ENCODE results near the gene NME3.

DNA sequence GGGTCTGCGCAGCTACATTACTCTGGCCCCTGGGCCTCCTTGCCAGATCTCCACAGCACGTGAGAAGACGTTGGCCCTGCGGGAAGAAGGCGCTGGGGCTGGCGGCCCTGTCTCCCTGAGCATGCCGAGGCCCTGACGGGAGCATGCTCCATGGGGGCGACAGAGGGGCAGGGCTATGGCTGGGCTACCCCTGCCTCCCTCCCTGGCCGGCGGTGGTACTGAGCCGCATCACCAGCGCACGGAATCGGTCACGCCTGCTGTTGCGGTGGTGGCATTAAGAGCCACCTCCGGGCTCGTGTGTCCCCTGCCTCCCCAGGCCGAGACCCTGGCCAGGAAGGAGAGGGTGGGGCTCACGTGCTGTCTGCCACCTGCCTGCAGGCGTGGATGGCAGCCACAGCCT is 37.2 kb downstream of the NME3 start:
- TF ChIP-seq ZNF121 (CRISPR knock-in tag; IDR thresholded peaks at IDR 0.05), result no peak
- no peak for TF ChIP-seq NFYB (CRISPR knock-in tag; conservative IDR thresholded peaks at IDR 0.05; ENCODE audit: low read depth)
- no peak for TF ChIP-seq SMAD3 (CRISPR knock-in tag; IDR thresholded peaks at IDR 0.05; ENCODE audit: borderline replicate concordance)
- TF ChIP-seq ZNF138 (CRISPR knock-in tag; conservative IDR thresholded peaks at IDR 0.05), result no peak
- TF ChIP-seq, protein P1, sequence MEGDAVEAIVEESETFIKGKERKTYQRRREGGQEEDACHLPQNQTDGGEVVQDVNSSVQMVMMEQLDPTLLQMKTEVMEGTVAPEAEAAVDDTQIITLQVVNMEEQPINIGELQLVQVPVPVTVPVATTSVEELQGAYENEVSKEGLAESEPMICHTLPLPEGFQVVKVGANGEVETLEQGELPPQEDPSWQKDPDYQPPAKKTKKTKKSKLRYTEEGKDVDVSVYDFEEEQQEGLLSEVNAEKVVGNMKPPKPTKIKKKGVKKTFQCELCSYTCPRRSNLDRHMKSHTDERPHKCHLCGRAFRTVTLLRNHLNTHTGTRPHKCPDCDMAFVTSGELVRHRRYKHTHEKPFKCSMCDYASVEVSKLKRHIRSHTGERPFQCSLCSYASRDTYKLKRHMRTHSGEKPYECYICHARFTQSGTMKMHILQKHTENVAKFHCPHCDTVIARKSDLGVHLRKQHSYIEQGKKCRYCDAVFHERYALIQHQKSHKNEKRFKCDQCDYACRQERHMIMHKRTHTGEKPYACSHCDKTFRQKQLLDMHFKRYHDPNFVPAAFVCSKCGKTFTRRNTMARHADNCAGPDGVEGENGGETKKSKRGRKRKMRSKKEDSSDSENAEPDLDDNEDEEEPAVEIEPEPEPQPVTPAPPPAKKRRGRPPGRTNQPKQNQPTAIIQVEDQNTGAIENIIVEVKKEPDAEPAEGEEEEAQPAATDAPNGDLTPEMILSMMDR (IDR thresholded peaks at IDR 0.05), result no peak
- TF ChIP-seq, protein P2, sequence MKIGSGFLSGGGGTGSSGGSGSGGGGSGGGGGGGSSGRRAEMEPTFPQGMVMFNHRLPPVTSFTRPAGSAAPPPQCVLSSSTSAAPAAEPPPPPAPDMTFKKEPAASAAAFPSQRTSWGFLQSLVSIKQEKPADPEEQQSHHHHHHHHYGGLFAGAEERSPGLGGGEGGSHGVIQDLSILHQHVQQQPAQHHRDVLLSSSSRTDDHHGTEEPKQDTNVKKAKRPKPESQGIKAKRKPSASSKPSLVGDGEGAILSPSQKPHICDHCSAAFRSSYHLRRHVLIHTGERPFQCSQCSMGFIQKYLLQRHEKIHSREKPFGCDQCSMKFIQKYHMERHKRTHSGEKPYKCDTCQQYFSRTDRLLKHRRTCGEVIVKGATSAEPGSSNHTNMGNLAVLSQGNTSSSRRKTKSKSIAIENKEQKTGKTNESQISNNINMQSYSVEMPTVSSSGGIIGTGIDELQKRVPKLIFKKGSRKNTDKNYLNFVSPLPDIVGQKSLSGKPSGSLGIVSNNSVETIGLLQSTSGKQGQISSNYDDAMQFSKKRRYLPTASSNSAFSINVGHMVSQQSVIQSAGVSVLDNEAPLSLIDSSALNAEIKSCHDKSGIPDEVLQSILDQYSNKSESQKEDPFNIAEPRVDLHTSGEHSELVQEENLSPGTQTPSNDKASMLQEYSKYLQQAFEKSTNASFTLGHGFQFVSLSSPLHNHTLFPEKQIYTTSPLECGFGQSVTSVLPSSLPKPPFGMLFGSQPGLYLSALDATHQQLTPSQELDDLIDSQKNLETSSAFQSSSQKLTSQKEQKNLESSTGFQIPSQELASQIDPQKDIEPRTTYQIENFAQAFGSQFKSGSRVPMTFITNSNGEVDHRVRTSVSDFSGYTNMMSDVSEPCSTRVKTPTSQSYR (CRISPR knock-in tag; IDR thresholded peaks at IDR 0.05), result no peak
- TF ChIP-seq, protein P3, sequence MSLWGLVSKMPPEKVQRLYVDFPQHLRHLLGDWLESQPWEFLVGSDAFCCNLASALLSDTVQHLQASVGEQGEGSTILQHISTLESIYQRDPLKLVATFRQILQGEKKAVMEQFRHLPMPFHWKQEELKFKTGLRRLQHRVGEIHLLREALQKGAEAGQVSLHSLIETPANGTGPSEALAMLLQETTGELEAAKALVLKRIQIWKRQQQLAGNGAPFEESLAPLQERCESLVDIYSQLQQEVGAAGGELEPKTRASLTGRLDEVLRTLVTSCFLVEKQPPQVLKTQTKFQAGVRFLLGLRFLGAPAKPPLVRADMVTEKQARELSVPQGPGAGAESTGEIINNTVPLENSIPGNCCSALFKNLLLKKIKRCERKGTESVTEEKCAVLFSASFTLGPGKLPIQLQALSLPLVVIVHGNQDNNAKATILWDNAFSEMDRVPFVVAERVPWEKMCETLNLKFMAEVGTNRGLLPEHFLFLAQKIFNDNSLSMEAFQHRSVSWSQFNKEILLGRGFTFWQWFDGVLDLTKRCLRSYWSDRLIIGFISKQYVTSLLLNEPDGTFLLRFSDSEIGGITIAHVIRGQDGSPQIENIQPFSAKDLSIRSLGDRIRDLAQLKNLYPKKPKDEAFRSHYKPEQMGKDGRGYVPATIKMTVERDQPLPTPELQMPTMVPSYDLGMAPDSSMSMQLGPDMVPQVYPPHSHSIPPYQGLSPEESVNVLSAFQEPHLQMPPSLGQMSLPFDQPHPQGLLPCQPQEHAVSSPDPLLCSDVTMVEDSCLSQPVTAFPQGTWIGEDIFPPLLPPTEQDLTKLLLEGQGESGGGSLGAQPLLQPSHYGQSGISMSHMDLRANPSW (CRISPR knock-in tag; conservative IDR thresholded peaks at IDR 0.05; ENCODE audit: low read depth), result no peak
- TF ChIP-seq, protein P4, sequence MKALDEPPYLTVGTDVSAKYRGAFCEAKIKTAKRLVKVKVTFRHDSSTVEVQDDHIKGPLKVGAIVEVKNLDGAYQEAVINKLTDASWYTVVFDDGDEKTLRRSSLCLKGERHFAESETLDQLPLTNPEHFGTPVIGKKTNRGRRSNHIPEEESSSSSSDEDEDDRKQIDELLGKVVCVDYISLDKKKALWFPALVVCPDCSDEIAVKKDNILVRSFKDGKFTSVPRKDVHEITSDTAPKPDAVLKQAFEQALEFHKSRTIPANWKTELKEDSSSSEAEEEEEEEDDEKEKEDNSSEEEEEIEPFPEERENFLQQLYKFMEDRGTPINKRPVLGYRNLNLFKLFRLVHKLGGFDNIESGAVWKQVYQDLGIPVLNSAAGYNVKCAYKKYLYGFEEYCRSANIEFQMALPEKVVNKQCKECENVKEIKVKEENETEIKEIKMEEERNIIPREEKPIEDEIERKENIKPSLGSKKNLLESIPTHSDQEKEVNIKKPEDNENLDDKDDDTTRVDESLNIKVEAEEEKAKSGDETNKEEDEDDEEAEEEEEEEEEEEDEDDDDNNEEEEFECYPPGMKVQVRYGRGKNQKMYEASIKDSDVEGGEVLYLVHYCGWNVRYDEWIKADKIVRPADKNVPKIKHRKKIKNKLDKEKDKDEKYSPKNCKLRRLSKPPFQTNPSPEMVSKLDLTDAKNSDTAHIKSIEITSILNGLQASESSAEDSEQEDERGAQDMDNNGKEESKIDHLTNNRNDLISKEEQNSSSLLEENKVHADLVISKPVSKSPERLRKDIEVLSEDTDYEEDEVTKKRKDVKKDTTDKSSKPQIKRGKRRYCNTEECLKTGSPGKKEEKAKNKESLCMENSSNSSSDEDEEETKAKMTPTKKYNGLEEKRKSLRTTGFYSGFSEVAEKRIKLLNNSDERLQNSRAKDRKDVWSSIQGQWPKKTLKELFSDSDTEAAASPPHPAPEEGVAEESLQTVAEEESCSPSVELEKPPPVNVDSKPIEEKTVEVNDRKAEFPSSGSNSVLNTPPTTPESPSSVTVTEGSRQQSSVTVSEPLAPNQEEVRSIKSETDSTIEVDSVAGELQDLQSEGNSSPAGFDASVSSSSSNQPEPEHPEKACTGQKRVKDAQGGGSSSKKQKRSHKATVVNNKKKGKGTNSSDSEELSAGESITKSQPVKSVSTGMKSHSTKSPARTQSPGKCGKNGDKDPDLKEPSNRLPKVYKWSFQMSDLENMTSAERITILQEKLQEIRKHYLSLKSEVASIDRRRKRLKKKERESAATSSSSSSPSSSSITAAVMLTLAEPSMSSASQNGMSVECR (CRISPR knock-in tag; IDR thresholded peaks at IDR 0.05; ENCODE audit: borderline replicate concordance), result no peak
- TF ChIP-seq, protein P5, sequence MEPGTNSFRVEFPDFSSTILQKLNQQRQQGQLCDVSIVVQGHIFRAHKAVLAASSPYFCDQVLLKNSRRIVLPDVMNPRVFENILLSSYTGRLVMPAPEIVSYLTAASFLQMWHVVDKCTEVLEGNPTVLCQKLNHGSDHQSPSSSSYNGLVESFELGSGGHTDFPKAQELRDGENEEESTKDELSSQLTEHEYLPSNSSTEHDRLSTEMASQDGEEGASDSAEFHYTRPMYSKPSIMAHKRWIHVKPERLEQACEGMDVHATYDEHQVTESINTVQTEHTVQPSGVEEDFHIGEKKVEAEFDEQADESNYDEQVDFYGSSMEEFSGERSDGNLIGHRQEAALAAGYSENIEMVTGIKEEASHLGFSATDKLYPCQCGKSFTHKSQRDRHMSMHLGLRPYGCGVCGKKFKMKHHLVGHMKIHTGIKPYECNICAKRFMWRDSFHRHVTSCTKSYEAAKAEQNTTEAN (CRISPR knock-in tag; IDR thresholded peaks at IDR 0.05), result no peak
- TF ChIP-seq TEAD4 (CRISPR knock-in tag; IDR thresholded peaks at IDR 0.05), result no peak
